Endothelial cell of umbilical vein (primary cell): ENCODE results near the gene NCKAP5. TPM values are rescaled to one million over a fixed set of nuclear protein-coding genes. Genes with fewer than 3 reads are reported as not detected.

Experiments used
- BruUV-seq: library from RNA; stranded (reverse); fragments of 400-500 nt; replicated peaks from 2 replicates; lab custom pipeline; 2021; lab: Mats Ljungman, UMichigan
- CTCF ChIA-PET: fragments of 300-600, 350-600 bp; sonication (Branson Sonifier 250); formaldehyde crosslinking; loops from one replicate; lab custom pipeline; 2021; ENCODE audit warnings: antibody characterized with exemption, inconsistent platforms; lab: Charles Lee
- POLR2A ChIA-PET: fragments of 300-600, 350-600 bp; sonication (Branson Sonifier 250); formaldehyde crosslinking; loops from one replicate; lab custom pipeline; 2021; ENCODE audit warnings: antibody characterized with exemption, inconsistent platforms; lab: Charles Lee
- DNase-seq: peaks from one replicate; pipeline ENCODE4 v3.0.0-alpha.2; 2011; ENCODE audit warnings: low read depth, low spot score
- FAIRE-seq: peaks from 2 replicates; lab custom pipeline; 2011; peaks lifted over from hg19 to GRCh38; lab: Jason Lieb, UNC
- H2AFZ ChIP-seq: 2 replicates; pipeline ENCODE4 v1.6.0; 2012; ENCODE audit warnings: low read depth, low read length, control low read depth, inconsistent platforms
- H3K27ac ChIP-seq: 2 replicates; pipeline ENCODE4 v1.5.1; 2011; ENCODE audit warnings: low read depth, mild to moderate bottlenecking, control low read depth, low read length, moderate library complexity; ENCODE audit not compliant: insufficient read depth
- H3K27me3 ChIP-seq, 2 experiments: 2 replicates each; pipeline versions ENCODE4 v1.6.0 to v1.6.1; 2011; ENCODE audit warnings: low read length in 2 of 2, mixed read lengths in 1 of 2; ENCODE audit not compliant: control insufficient read depth in 2 of 2, insufficient read depth in 2 of 2
- H3K36me3 ChIP-seq, 2 experiments: 2 replicates in 1 of 2; 3 replicates in 1 of 2; pipeline ENCODE4 v1.5.1; 2011; ENCODE audit warnings: low read length in 2 of 2, mild to moderate bottlenecking in 1 of 2, moderate library complexity in 1 of 2; ENCODE audit not compliant: control insufficient read depth in 2 of 2, insufficient read depth in 2 of 2; ENCODE audit errors: extremely low read depth in 1 of 2
- H3K4me1 ChIP-seq: 3 replicates; pipeline ENCODE4 v1.5.1; 2011; ENCODE audit warnings: mild to moderate bottlenecking, low read length; ENCODE audit not compliant: control insufficient read depth, insufficient read depth; ENCODE audit errors: extremely low read depth
- H3K4me2 ChIP-seq: 2 replicates; pipeline ENCODE4 v1.6.1; 2011; ENCODE audit warnings: low read length, control low read depth, mixed read lengths; ENCODE audit not compliant: insufficient read depth
- H3K4me3 ChIP-seq, 3 experiments: fragments of 200-600 bp in 1 of 3; sonication (generic), shearing (Covaris generic) in 1 of 3; replicated peaks in 1 of 3; 2 replicates each; pipeline ENCODE4 v1.5.1; 2011 to 2016; ENCODE audit warnings: control low read depth in 3 of 3, low read length in 3 of 3, mild to moderate bottlenecking in 2 of 3, inconsistent platforms in 1 of 3, low read depth in 1 of 3, moderate library complexity in 1 of 3; ENCODE audit not compliant: insufficient read depth in 1 of 3
- H3K79me2 ChIP-seq: 2 replicates; pipeline ENCODE4 v1.6.0; 2012; ENCODE audit warnings: low read length, inconsistent platforms; ENCODE audit not compliant: control insufficient read depth, insufficient read depth
- H3K9ac ChIP-seq: replicated peaks from 2 replicates; pipeline ENCODE3; 2011; ENCODE audit warnings: low read length, control low read depth; ENCODE audit not compliant: insufficient read depth; ENCODE audit errors: extremely low read depth
- H3K9me1 ChIP-seq: replicated peaks from 3 replicates; pipeline ENCODE4 v1.6.0; 2011; ENCODE audit warnings: mild to moderate bottlenecking, low read length; ENCODE audit not compliant: control insufficient read depth, insufficient read depth; ENCODE audit errors: extremely low read depth
- H3K9me3 ChIP-seq: replicated peaks from 2 replicates; pipeline ENCODE4 v1.5.1; 2012; ENCODE audit warnings: low read length, inconsistent platforms; ENCODE audit not compliant: control insufficient read depth, insufficient read depth
- H4K20me1 ChIP-seq: replicated peaks from 2 replicates; pipeline ENCODE3; 2011; ENCODE audit warnings: mild to moderate bottlenecking, low read length; ENCODE audit not compliant: control insufficient read depth, insufficient read depth; ENCODE audit errors: extremely low read depth
- EZH2 ChIP-seq: IDR thresholded peaks from 2 replicates; pipeline ENCODE4 v1.6.1; 2012; ENCODE audit warnings: borderline replicate concordance, low read depth, mild to moderate bottlenecking, moderate library complexity, low read length, inconsistent platforms; ENCODE audit not compliant: severe bottlenecking
- FOS ChIP-seq: IDR thresholded peaks from 2 replicates; pipeline ENCODE4 v1.6.1; 2011; ENCODE audit warnings: mild to moderate bottlenecking, low read length, moderate library complexity, borderline replicate concordance; ENCODE audit not compliant: insufficient read depth
- GATA2 ChIP-seq: IDR thresholded peaks from 2 replicates; pipeline ENCODE4 v1.7.0; 2011; ENCODE audit warnings: low read depth, mild to moderate bottlenecking, moderate library complexity, mixed read lengths, low read length; ENCODE audit not compliant: insufficient read length, insufficient read depth
- JUN ChIP-seq: IDR thresholded peaks from 2 replicates; pipeline ENCODE4 v1.6.1; 2011; ENCODE audit warnings: borderline replicate concordance, low read depth; ENCODE audit not compliant: insufficient read length, insufficient read depth
- MAX ChIP-seq: IDR thresholded peaks from 2 replicates; pipeline ENCODE4 v1.6.1; 2011; ENCODE audit not compliant: insufficient read depth, insufficient read length
- MYC ChIP-seq: IDR thresholded peaks from one replicate; pipeline ENCODE4 v1.6.1; 2011; ENCODE audit warnings: mild to moderate bottlenecking, low read depth, low read length
- POLR2A ChIP-seq: IDR thresholded peaks from 2 replicates; pipeline ENCODE4 v1.6.1; 2012; ENCODE audit warnings: low read depth, mild to moderate bottlenecking, control low read depth, low read length
- POLR2AphosphoS5 ChIP-seq: IDR thresholded peaks from 2 replicates; pipeline ENCODE4 v1.6.1; 2012; ENCODE audit warnings: low read depth, mild to moderate bottlenecking, control low read depth, low read length, moderate library complexity; ENCODE audit not compliant: insufficient read depth
- dilution Hi-C: fragments of 300-500 bp; cut with MboI; formaldehyde crosslinking; loops from one replicate; pipeline ENCODE4 v1.15.0; 2019; ENCODE audit warnings: low sequenced_read_pairs; ENCODE audit not compliant: extremely low pct_ligation_motif_present
- intact Hi-C: fragments of 100-400 bp; cut with micrococcal nuclease; formaldehyde crosslinking; loops from one replicate; pipeline ENCODE4 v1.10.0; 2022
- polyA plus RNA-seq, 4 experiments: library from polyadenylated mRNA; depleted of rRNA in 3 of 4; stranded (reverse) in 3 of 4; unstranded in 1 of 4; fragments of >200 nt; gene quantifications; 2 replicates each; pipeline versions ENCODE4 v1.2.1 to v1.2.3, GENCODE V29; 2011 to 2012; ENCODE audit warnings: missing spikeins in 1 of 4
- total RNA-seq: library from RNA; stranded (reverse); gene quantifications from 2 replicates; pipeline ENCODE4 v1.2.3, GENCODE V29; 2021
- TF ChIP-seq, protein P1 (sequence below), 2 donors: IDR thresholded peaks; 1 replicate in 1 of 2; 2 replicates in 1 of 2; pipeline ENCODE4 v1.5.1; 2011; ENCODE audit warnings: low read length in 2 of 2, mild to moderate bottlenecking in 2 of 2, moderate library complexity in 2 of 2, control low read depth in 1 of 2, inconsistent platforms in 1 of 2, low read depth in 1 of 2; ENCODE audit not compliant: insufficient read depth in 1 of 2; ENCODE audit errors: extremely low read depth in 1 of 2

The NCKAP5 gene
- total and polyA plus RNA-seq, 2 donors (not counting 3 experiments of a cell fraction or from before 2014, with no cell fraction given), result 0.47 to 3.3 TPM

DNA sequence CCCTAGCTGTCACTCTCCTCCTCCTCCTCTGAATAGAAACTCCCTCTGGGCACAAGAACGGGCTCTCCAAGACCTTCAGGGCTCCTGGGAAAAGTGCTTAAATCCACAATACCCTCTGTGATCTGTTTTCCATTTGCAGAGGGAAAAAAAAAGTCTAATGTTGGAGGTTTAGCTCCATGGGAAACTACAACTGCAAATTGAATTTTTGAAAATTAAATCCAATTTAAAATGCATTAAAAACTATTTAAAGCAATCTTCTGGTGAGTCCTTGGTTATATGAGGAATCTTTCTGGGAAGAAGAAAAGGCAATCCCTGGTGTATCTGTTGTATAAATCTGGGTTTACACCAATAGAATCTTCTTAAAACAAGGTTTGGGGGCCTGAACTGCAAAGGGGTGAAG is 64.3 kb downstream of the NCKAP5 start:
- TF ChIP-seq MYC, result no peak
- TF ChIP-seq JUN, result no peak
- TF ChIP-seq POLR2AphosphoS5, result no peak
- no peak for TF ChIP-seq GATA2
- TF ChIP-seq, protein P1, sequence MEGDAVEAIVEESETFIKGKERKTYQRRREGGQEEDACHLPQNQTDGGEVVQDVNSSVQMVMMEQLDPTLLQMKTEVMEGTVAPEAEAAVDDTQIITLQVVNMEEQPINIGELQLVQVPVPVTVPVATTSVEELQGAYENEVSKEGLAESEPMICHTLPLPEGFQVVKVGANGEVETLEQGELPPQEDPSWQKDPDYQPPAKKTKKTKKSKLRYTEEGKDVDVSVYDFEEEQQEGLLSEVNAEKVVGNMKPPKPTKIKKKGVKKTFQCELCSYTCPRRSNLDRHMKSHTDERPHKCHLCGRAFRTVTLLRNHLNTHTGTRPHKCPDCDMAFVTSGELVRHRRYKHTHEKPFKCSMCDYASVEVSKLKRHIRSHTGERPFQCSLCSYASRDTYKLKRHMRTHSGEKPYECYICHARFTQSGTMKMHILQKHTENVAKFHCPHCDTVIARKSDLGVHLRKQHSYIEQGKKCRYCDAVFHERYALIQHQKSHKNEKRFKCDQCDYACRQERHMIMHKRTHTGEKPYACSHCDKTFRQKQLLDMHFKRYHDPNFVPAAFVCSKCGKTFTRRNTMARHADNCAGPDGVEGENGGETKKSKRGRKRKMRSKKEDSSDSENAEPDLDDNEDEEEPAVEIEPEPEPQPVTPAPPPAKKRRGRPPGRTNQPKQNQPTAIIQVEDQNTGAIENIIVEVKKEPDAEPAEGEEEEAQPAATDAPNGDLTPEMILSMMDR (IDR thresholded peaks at IDR 0.05; ENCODE audit: extremely low read depth in 1 of 2, insufficient read depth in 1 of 2, low read depth in 1 of 2, low read length in 2 of 2), result no peak
- no peak for TF ChIP-seq FOS
- TF ChIP-seq POLR2A, result no peak
- TF ChIP-seq MAX, result no peak
- TF ChIP-seq EZH2, result no peak
- Histone ChIP-seq H3K9me3 (no peaks in the 10 kb centered on the region), H3K9me1 (no peaks in the 10 kb centered on the region), H2AFZ (no peak overlapping the region), H3K36me3 (no peaks in the 10 kb centered on the region), H3K79me2 (no peaks in the 10 kb centered on the region), H4K20me1 (no peaks in the 10 kb centered on the region), H3K4me3 (no peak overlapping the region), H3K9ac (no peak overlapping the region), H3K4me1 (peaks cover 4% of the 10 kb centered on the region), H3K27me3 (peaks cover 0 to 2% of the 10 kb centered on the region in 2 experiments), H3K27ac (no peak overlapping the region), H3K4me2 (no peak overlapping the region)
- FAIRE-seq (no peak), DNase-seq (no peak)
- BruUV-seq, result no TSS peak
- ChIA-PET CTCF (interaction anchor here (1.0 to 2.1 kb wide), 6 partner anchors 11 to 340 kb away, joined by 3 to 13 read pairs (median 4); no protein-coding TSS in a partner anchor), POLR2A (no interaction called here)
- intact Hi-C loops (no loop called here), dilution Hi-C loops (no loop called here)
